Natural killer cell (primary cell): ENCODE measurements around the gene SIPA1L3. TPM values are rescaled to one million over a fixed set of nuclear protein-coding genes. Genes with fewer than 3 reads are reported as not detected.

Source experiments
- ATAC-seq, 3 donors: fragments of 150-1000 bp in 2 of 3; fragments of 200-7000 bp in 1 of 3; cut with Tn5 transposase; 1 replicate in 1 of 3; 2 replicates in 2 of 3; pipeline ENCODE4 v1.10.0; 2021; ENCODE audit warnings: mild to moderate bottlenecking in 2 of 3, moderate library complexity in 2 of 3
- DNase-seq, 2 donors: peaks; one replicate each; pipeline versions ENCODE4 v3.0.0 to v3.0.0-alpha.2; 2013 to 2021; ENCODE audit warnings: mixed read lengths in 1 of 2
- H3K27ac ChIP-seq: one replicate; pipeline ENCODE4 v1.5.1; 2013; ENCODE audit warnings: mild to moderate bottlenecking, low read length
- H3K27me3 ChIP-seq: one replicate; pipeline ENCODE4 v1.6.1; 2013; ENCODE audit warnings: low read length; ENCODE audit not compliant: control insufficient read depth, insufficient read depth
- H3K36me3 ChIP-seq: one replicate; pipeline ENCODE4 v1.6.1; 2013; ENCODE audit warnings: low read length; ENCODE audit not compliant: control insufficient read depth, insufficient read depth
- H3K4me1 ChIP-seq: one replicate; pipeline ENCODE4 v1.6.1; 2013; ENCODE audit warnings: low read length; ENCODE audit not compliant: control insufficient read depth, insufficient read depth
- H3K4me3 ChIP-seq: one replicate; pipeline ENCODE4 v1.5.1; 2013; ENCODE audit warnings: low read length
- H3K9me3 ChIP-seq: one replicate; pipeline ENCODE4 v1.6.1; 2013; ENCODE audit warnings: low read length; ENCODE audit not compliant: control insufficient read depth, insufficient read depth
- H3K27ac Mint-ChIP-seq, 2 donors: one replicate each; pipeline ENCODE4 v1.8.0; 2022; ENCODE audit warnings: mild to moderate bottlenecking in 2 of 2, mixed read lengths in 2 of 2, moderate library complexity in 1 of 2
- H3K27me3 Mint-ChIP-seq, 2 donors: one replicate each; pipeline ENCODE4 v1.8.0; 2022; ENCODE audit warnings: low read depth in 2 of 2, mixed read lengths in 2 of 2
- H3K36me3 Mint-ChIP-seq: one replicate; pipeline ENCODE4 v1.8.0; 2022; ENCODE audit warnings: mixed read lengths
- H3K4me1 Mint-ChIP-seq, 2 donors: one replicate each; pipeline ENCODE4 v1.8.0; 2022; ENCODE audit warnings: mixed read lengths in 2 of 2
- H3K4me3 Mint-ChIP-seq: one replicate; pipeline ENCODE4 v1.8.0; 2022; ENCODE audit warnings: mild to moderate bottlenecking, moderate library complexity, mixed read lengths
- H3K9me3 Mint-ChIP-seq, 2 donors: one replicate each; pipeline ENCODE4 v1.8.0; 2022; ENCODE audit warnings: mixed read lengths in 2 of 2
- WGBS: methylation state at CpG from one replicate; pipeline ENCODE4 v1.1.7; 2013; ENCODE audit warnings: missing lambda C conversion rate; ENCODE audit not compliant: insufficient coverage; 5-methylcytosine and 5-hydroxymethylcytosine counted together
- intact Hi-C: fragments of 100-400 bp; cut with micrococcal nuclease; formaldehyde crosslinking; loops from one replicate; pipeline ENCODE4 v1.14.2; 2022
- total RNA-seq, 4 donors: library from RNA; stranded (reverse); fragments of 120-200 nt in 1 of 4; gene quantifications; one replicate each; pipeline versions ENCODE4 v1.2.3 to v1.2.4, GENCODE V29; 2013 to 2022
- TF ChIP-seq, protein P1 (sequence below): fragments of 200-600 bp; IDR thresholded peaks from one replicate; pipeline ENCODE4 v1.8.0; 2022; ENCODE audit warnings: antibody characterized with exemption

The SIPA1L3 gene
- total RNA-seq, 3 donors from 2014 or later (not counting 1 experiment from before 2014, with no cell fraction given) = 34.4 to 35.8 (median 35.4) TPM

DNA sequence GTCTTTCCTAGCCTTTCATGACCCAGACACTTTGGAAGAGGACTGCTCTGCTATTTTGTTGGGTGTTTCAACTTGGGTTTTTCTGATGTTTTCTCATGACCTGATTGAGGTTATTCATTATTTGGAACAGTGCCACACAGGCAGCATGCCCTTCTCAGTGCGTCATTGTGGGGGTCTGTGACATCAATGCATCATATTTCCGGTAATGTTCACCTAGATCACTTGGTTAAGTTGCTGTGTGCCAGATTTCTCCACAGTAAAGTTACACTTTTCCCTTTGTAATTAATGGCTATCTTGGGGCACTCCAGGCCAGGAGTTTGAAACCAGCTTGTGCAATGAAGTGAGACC, 124.4 kb downstream of the SIPA1L3 start:
- 100% methylated on average over 2 of the region's 2 CpGs for WGBS
- Mint-ChIP-seq H3K27ac (no peak overlapping the region), H3K4me3 (no peak overlapping the region), H3K36me3 (peaks cover 7% of the 10 kb centered on the region), H3K4me1 (peaks cover 0 to 13% of the 10 kb centered on the region in 2 donors), H3K9me3 (peaks cover 2 to 4% of the 10 kb centered on the region in 2 donors), H3K27me3 (no peaks in the 10 kb centered on the region)
- H3K27me3 ChIP-seq = no peaks in the 10 kb centered on the region
- no peak for DNase-seq
- intact Hi-C loops = no loop called here
- ATAC-seq = no peak
- no peaks in the 10 kb centered on the region for H3K36me3 ChIP-seq
- H3K4me1 ChIP-seq = peaks cover 21% of the 10 kb centered on the region
- no peaks in the 10 kb centered on the region for H3K9me3 ChIP-seq
- TF ChIP-seq, protein P1, sequence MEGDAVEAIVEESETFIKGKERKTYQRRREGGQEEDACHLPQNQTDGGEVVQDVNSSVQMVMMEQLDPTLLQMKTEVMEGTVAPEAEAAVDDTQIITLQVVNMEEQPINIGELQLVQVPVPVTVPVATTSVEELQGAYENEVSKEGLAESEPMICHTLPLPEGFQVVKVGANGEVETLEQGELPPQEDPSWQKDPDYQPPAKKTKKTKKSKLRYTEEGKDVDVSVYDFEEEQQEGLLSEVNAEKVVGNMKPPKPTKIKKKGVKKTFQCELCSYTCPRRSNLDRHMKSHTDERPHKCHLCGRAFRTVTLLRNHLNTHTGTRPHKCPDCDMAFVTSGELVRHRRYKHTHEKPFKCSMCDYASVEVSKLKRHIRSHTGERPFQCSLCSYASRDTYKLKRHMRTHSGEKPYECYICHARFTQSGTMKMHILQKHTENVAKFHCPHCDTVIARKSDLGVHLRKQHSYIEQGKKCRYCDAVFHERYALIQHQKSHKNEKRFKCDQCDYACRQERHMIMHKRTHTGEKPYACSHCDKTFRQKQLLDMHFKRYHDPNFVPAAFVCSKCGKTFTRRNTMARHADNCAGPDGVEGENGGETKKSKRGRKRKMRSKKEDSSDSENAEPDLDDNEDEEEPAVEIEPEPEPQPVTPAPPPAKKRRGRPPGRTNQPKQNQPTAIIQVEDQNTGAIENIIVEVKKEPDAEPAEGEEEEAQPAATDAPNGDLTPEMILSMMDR = no peak
- no peak overlapping the region for H3K27ac ChIP-seq
- H3K4me3 ChIP-seq = no peak overlapping the region

GRCh38 chr19:38032151-38032550, 125.1 kb downstream of the SIPA1L3 start:
- Mint-ChIP-seq H3K27me3 (no peaks in the 10 kb centered on the region), H3K4me3 (no peak overlapping the region), H3K9me3 (peaks cover 2 to 4% of the 10 kb centered on the region in 2 donors), H3K27ac (no peak overlapping the region), H3K36me3 (peaks cover 7% of the 10 kb centered on the region), H3K4me1 (peaks cover 0 to 16% of the 10 kb centered on the region in 2 donors)
- Histone ChIP-seq H3K27me3 (no peaks in the 10 kb centered on the region), H3K9me3 (no peaks in the 10 kb centered on the region), H3K4me1 (peaks cover 21% of the 10 kb centered on the region), H3K4me3 (no peak overlapping the region), H3K36me3 (no peaks in the 10 kb centered on the region), H3K27ac (no peak overlapping the region)
- ATAC-seq = no peak
- TF ChIP-seq, protein P1 = no peak
- WGBS = 95% methylated on average over 4 of the region's 4 CpGs
- no peak for DNase-seq
- intact Hi-C loops = no loop called here

DNA sequence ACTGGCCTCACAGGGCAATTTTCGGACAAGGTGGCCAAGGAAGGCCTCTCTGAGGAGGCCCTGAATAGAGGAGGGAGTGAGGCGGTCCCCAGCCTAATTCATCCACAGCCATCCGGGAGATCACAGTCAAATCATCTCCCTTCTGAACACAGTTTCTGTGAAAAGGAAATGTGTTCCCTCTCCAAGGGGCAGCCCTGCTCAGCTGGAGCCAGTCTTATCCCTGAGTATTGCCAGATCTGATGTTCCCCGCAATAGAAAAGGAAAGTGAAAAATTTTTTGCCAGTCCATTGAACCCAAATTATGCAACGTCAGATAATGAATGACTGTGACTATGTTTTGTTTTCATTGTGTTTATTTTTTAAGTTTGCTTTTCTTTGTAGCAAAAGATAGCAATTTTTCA, 125.9 kb downstream of the SIPA1L3 start:
- 81% methylated on average over 5 of the region's 5 CpGs for WGBS
- H3K4me3 ChIP-seq = no peak overlapping the region
- Mint-ChIP-seq H3K4me3 (no peak overlapping the region), H3K9me3 (peaks cover 2 to 4% of the 10 kb centered on the region in 2 donors), H3K36me3 (peaks cover 7% of the 10 kb centered on the region), H3K27me3 (no peaks in the 10 kb centered on the region), H3K4me1 (peaks cover 0 to 24% of the 10 kb centered on the region in 2 donors), H3K27ac (no peak overlapping the region)
- TF ChIP-seq, protein P1 = no peak
- intact Hi-C loops = no loop called here
- H3K9me3 ChIP-seq = no peaks in the 10 kb centered on the region
- DNase-seq (no peak), ATAC-seq (no peak)
- no peaks in the 10 kb centered on the region for H3K27me3 ChIP-seq
- H3K27ac ChIP-seq = peak overlapping the region; percentile 68
- H3K36me3 ChIP-seq = no peaks in the 10 kb centered on the region
- peaks cover 21% of the 10 kb centered on the region for H3K4me1 ChIP-seq
